HG02885 (cell line): ENCODE data around the gene GJA5.

Experiments
- ATAC-seq: cut with Tn5 transposase; IDR thresholded peaks from one replicate; pipeline ENCODE4 v1.9.1; 2021; ENCODE audit warnings: mild to moderate bottlenecking; ENCODE audit not compliant: unreplicated experiment, poor library complexity

GJA5 gene

DNA sequence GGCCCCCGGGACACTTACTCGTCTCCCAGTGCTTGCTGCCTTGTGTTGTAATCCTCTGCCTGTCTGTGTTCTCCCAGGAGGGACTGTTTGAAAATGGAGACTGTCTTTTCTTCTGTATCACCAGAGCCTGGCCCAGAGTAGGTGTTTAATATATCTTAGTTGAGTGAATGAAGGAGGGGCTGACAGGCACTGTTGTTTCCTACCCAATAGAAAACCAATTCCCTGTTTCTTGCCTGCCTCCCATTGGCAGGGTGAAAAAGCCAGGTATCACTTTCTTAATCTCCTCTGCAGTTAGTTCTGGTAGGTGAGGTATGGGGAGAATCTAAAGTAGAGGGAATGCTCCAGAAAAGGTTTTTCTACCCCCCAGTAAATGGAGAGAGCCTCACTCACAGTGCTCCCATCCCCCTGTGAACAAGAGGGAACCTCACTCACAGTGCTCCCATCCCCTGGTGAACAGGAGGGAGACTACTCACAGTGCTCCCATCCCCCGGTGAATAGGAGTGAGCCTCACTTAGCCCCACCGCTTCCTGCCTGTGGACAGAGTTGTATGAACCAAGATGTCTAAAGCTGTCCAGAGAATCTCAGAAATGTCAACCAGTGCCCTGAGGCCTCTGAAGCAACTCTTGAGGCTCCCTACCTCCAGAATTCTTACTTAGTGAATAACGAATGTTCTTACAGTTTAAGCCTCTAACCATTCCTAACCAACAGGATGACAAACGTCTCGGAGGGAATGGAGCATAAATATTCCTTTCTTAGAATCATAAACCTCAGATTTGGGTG is at the start of gene GJA5:
Gene GJA5 (minus strand): TSS at position 122 of the 780 bp plus-strand sequence. CDS start 1,364 bp downstream, outside the sequence.
- no peak for ATAC-seq

DNA sequence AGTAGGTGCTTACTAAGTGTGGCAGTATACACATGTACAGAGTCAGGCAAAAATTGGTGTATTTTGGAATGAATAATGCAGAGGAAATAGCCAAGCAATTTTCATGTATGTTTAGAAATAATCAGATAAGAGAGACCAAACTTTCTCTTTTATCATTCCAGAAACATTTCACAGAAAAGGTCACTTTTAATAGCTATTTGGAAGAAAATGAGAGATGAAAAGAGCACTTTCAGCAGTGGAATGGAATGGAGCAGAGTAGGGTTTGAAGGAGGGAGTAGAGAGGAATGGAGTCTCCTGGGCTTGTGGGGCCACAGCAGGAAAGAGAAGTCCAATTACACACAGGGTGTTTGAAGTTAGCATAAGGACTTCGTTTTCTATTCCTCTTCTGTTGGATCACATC is 48.8 kb upstream of the GJA5 start:
- no peak for ATAC-seq

DNA sequence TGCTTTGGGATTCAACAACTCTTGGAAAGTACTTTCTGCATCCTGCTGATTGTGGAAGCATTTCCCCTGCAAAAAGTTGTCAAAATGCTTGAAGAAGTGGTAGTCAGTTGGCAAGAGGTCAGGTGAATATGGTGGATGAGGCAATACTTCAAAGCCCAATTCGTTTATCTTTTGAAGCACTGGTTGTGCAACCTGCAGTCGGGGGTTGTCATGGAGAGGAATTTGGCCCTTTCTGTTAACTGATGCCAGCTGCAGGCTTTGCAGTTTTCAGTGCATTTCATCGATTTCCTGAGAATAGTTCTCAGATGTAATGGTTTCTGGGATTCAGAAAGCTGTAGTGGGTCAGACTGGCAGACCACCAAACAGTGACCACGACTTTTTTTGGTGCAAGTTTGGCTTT is 47.6 kb upstream of the GJA5 start:
- ATAC-seq, result no peak

DNA sequence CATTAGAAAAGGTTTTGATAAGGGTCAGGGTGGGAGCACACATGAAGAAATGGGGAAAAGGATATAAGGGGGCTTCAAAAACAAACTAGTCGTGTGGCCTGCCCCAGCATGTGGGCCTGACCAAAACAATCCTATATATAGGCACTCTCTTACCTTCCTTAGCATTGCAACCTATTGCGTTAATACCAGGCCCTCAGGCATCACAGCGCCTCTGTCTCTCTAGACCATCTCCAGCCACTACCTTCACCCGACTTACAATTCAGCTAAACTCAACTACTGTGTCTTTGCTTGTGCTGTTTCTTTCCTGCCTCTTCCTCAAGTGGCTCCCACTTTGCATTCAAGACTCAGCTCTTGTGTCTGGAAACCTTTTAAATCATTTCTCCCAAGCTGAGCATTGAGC is 47.0 kb upstream of the GJA5 start:
- no peak for ATAC-seq

DNA sequence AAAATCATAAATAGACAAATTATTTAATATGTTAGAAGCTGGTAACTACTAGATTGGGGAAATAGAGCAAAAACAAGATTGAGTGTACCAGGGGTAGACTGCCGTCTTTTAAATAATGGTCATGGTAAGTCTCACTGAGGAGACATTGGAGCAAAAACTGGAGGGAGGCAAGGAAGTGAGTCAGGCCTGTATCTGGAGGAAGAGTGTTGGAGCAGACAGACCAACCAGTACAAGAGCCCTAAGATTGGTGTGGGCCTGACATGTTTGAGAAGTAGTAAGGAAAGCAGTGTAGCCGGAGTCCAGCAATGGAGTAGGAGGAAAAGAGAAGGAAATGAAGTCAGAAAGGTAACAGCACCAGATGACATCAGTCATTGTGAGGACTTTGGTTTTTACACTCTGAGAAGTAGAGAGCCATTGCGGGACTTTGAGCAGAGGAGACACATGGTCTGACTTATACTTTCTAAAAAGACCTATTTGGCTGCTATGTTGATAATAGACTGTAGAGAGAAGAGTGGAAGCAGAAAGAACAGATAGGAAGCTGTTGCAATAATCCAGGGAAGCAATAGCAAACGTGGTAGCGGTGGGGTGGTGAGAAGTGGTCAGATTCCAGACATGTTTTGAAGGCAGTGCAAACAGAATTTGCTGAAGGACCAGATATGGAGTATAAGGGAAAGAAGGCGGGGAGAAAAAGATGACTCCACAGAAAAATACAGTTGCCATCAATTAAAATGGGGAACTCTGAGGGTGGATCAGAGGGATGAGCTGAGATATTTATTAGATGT is 44.7 kb upstream of the GJA5 start:
- ATAC-seq, result no peak

DNA sequence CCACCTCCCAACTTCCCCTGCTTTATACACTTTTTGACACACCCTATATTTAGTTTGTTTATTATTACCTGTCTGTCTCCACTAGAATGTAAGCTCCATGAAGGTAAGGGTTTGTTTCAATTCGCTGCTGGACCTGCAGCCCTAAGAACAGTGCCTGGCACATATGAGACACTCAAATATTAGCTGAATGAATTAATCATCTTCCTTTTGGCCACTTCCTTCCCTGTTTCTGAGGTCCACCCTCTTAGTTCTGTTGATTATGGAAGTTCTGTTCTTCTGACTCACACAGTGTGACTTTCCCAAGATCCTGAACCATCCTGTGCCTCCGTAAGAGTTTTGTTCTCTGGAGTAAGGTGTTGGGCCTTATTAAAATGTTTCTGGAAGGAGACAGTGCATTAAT is 40.4 kb upstream of the GJA5 start:
- no peak for ATAC-seq

DNA sequence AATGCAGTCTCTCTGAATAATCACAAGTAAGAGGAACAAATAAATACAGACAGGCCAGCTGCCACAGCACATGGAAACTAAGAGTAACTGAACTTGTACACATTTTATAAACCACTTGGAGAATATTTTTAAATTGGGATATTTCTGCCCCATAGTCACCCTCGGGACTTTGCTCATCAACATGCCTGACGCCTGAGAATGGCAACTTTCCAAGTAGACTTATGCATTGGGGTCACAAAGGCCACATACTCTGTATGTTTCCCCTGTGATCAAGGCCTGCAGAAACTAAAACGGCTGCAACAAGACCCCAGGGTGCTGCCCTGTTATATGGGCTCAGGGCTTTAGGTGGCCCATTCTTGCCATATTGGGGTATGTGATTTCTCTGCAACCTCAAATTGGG is 38.3 kb upstream of the GJA5 start:
- no peak for ATAC-seq

DNA sequence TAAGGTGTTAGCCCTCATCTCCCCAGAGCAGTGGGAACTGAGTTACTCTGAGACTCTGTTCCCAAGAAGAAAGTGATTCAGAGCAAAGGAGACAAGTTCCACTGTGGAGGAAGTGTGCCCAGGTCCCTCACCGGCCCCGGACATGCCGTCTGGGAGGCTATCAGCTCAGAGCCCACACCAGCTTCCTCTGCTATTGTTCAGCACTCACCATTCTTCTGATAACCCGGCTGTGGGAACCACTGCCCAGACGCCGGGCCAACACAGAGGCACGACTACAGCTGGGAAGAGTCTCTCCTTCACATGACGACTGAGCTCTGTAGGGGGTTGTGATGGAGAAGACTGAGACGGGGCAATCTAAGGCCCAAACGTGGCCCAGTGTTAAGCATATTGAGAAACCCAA is 34.2 kb upstream of the GJA5 start:
- ATAC-seq, result no peak

DNA sequence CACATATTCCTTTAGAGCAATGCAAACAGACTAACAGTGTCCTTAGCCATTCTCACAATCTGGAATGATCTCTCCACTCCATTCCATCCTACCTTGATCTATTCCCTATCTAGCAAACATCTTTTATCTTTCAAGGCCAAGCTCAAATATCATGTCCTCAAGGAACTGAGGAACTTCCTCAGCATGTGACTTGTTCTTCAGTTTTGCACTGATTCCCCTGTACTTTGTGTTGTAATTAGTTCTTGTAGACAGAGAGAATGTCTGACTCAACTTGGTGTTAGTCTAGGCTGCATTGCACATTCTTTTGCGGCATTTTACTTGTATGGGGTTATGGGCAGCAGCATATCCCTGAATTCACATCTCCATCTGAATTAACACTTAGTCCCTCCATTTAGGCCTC is 31.5 kb upstream of the GJA5 start:
- ATAC-seq, result no peak

DNA sequence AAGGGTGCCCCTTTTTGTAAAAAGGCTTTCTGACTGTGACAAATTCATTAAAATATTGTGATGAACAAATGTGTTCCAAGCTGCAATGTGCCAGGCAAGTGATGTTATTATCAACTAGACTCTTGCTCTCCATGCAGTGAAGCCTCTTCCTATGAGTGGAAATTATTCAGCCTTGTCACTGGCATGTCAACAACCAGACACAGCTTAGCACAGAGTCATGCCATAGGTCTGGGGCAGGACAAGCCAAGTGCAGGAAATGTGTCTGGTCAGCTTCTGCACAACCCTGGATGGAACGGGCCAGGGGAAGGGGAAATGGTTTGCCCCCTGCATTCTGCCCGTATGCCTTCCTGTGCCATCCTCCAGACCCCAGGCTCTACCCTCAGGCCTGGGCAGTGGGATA is 27.4 kb upstream of the GJA5 start:
- no peak for ATAC-seq

DNA sequence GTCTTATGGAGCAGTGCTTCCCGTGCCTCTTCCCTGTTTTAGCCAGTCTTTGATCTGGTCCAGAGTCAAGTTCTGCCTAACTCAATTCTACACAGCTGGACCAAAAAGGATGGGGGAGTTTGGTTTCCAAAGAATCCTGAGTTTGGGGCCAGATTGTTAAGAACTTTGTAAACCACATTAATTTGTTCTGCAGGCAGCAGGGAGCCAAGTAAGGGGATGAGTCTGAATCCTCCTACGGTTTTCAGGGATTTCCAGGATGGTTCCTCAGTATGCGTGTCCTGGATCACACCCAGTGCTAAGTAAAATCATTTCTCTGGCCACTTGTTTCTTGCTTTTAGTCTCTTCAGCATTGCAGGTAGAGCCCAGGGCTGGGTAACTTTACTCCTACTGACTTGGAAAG is 26.1 kb upstream of the GJA5 start:
- ATAC-seq, result no peak

DNA sequence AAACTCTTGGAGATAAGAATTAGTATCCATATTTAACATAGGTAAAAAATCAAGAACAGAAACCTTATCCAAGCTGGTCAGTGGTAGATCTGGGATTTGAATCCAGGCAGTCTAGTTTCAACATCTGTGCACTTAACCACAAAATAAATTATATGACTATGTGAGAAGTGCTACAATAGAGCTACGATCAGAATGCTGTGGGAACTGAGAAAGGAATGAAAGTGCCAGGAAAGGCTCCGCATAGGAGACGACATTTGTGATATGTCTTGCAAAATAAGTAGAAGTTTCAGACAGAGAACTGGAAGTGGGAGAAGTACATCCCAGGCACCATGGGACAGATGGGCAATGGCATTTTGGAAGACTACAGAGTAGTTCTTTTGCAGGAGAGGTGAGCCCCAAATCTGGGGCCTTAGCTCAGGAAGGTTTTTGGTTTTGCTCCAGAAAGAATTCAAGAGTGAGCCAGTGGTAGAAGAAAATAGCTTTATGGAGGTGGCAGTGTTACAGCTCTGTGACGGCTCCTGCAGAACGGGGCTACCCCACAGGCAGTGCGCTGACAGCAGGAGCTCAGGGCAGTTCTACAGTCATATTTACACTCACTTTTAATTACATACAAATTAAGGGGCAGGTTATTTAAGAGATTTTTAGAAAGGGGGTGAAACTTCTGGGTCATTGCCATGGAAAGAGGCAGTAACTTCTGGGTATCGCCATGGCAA is 25.5 kb upstream of the GJA5 start:
- no peak for ATAC-seq

DNA sequence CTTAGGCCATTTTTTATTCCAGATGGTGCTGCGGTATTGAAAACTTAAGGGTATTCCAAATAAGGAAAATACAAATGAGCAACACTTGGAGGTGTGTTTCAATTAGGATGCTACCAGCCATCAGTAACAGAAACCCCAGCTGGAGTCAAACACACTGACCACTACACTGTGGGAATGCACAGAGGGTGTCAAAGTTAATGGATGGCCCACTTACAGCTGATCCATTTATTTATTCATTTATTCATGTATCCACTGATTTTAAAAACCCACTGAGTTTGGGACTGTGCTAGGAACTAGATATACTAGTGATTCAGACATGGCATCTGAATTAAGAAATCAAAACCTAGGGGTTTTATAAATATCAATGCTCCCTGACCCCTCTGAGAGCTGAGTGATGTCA is 24.5 kb upstream of the GJA5 start:
- no peak for ATAC-seq

DNA sequence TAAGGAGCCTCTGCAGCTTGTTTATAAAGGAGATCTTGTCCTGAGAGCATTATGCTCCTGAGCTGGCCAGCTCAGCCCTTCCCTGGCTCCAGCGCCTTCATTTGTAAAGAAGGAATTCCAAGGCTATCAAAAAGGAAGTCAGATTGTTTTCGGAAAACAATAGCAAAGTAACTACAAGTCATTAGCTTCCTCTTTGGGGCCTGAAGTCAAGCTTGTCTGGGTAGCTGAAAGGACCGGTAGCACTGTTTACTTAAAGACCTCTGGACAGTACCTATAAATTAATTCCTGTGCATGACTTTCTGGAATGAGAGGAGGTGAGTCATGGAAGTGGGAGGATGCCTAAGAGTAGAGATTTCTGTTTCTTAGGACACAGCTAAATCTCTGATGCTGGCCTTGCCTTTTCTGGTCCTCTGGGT is 20.7 kb upstream of the GJA5 start:
- ATAC-seq, result no peak

DNA sequence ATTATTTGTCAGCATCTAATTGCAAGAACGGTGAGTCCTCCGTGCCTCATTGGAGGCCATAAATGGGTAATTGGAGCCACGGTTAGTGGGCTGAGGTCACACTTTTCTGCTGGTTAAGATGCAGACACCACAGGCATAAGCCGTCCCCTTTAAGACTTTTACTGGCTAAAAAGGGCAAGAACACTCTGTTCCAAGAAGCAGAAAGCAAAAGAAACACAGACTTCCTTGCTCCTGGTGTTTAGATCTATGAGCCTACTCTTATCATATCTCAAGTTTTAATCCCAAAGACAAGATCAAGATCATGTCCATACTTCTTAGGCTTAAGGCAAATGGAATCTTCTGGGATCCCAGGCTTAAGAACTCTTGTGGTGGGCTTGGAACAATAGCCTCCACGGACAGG is 17.3 kb upstream of the GJA5 start:
- ATAC-seq, result no peak

DNA sequence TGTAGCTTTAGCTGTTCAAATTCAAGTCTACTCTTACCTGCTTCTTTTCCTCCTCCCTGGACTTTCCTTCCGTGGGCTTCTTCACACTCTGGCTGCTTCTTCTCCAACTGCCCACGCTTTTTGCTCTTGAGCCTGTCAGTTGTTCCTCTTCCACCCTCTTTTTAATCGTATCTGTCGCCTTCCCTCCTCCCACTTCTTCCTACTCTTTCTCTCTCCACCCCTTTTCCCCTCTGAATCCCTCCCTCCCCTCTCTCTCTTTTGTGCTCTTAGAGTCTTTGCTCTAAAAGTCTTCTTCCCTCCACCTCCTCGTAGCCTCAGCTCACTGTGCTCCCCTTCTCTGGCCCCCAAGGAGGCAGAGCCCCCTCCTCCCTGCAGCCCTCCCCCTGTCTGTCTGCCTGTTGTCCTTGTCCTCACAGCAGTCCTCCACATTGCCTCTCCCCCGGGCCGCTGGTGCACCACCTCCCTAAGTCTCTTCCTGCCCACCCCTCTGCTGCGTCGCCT is 12.9 kb upstream of the GJA5 start:
- no peak for ATAC-seq

DNA sequence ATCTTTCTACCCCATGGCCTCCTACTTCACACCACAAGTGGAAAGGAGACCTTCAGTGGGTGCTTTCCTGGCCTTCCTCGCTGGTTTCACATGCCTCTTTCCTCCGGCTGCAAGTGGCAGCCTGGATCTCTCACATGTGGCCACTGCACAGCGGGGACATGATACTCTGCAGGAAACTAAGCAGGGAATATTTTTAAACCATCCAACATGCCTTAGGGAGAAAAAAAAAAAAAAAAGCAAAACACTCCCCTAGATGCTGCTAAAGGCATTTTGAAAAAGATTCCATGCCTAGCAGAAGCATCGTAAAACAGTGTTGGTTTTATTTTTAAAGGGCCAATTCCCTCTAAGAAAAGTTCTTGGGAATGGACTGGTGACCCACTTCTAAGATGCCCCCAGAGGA is 12.2 kb upstream of the GJA5 start:
- no peak for ATAC-seq

DNA sequence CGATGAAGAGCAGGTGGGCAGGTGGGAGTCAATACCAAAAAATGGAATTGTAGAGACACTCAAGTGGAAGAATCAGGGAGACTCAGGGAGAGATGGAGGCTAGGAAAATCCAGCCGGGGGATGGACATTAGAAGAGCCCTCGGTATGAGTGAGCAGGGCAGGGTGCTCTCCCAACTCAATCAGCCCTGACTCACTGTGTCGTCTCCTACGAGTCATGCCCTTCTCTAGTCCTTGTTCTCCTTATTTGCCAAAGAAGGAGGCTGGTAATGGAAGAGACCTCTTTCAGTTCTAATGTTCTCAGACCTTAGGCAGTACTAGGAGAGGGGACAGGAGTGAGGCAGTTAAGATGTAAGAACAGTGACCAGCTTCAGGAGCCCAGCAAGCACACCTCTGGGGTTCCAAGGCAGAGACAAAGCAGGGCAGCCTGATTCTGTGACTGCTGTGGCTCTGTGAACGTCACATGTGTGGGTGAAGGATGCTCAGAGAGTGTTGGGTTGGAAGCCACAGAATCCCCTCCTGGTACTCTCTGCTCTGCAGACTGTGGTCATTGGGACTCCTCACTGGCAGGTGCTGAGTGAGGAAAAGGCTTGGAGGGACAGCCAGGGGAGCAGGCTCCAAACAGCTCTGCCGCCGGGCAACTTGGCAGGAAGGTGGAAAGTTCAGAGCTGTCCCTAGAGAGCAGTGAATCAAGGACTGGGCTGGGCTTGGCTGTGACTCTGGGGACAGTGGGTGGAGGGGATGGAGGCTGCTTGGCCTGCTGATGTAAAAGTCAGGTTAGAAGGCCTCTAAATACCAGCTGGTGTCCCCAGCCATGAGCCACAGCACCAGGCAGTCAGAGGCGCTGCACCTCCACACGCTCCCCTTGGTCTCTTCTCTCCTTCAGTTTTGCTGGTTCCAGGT is 11.1 kb upstream of the GJA5 start:
- no peak for ATAC-seq

DNA sequence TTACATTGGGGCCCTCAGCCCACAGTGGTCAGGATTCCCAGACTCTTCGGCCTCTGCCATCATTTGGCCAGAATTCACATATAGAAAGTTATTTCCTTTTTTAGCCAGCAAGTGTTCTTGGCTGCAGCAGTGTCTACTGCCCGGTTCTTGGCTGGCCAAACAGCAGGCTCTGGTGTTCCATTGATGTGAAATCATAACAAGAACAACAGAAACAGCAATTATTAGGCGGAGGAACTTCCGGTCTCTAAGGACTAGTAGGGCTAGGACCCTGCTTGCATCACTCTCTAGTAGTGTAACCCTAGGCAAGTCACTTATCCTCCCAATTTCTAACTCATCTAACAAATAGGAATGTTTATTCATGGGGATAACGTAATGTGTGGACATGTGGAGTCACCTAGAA is 8.7 kb upstream of the GJA5 start:
- ATAC-seq, result no peak

DNA sequence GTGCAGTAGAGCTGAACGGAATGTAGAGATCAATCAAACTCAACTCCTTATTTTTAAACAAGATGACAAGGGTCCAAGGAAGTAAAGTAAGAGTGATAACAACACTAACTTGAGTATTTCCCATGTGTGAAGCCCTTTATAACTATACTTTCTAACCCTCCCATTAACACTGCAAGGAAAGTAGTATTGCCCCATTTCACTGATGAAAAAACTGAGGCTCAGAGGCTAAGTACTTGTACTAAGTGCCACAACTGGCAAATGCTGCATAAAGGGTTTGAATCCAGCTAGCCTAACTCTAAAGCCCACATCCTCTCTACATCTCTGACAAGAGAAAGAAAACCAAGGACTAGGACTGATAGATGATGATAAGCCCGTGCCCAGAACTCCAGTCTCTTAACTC is 8.2 kb upstream of the GJA5 start:
- ATAC-seq, result no peak
